Activated CD4-positive, CD25-positive, alpha-beta regulatory T cell treated with anti-CD3 and anti-CD28 coated beads, Interleukin-2, amount 50 U/mL, for 24 hours (primary cell): Measurements from ENCODE around the gene BBS7.

Experiments
- ATAC-seq, 2 donors: fragments of 150-1000 bp; cut with Tn5 transposase; one replicate each; pipeline ENCODE4 v1.10.0; 2021; ENCODE audit warnings: mild to moderate bottlenecking in 1 of 2, moderate library complexity in 1 of 2

The BBS7 gene

DNA sequence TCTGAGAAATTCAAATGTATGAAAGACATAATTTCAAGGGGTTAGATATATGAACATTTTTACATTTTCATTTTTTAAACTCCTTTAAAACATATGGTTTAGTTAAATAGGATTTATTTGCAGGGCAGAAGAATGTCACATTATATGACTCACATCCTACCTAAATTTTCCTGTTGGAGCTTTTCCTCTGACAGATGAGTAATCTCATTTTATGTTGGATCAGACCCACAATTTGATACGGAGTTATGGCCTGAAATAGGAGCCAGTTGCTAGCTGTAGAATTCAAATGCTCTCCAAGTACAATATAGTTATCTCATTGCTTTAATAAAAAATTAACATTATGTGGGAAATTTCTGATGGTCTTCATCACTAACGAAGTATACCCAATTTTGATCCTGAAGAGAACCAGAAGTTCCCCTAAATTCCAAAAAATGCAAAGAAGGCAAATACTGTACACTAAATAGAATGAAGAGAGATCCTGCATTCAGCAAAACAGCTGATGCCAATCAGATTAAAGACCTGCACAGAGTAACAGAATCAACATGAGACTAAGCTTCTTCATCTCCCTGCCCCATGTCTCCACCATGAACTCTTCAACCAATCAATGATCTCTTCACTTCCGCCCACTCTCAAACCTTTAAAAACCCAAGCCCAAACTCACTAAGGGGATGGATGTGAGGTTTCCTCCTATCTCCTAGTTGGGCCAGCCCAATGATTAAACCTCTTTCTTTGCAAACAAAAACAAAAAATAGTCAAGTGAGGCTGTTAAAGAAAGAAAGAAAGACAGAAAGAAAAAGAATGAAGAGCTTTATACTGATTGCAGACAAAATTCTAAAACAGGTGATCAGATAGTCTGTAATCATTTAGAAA, 80.1 kb downstream of the BBS7 start:
- no peak for ATAC-seq

- no peak for ATAC-seq
Observed at GRCh38 chr4:121789455-121789854, 80.8 kb downstream of the BBS7 start.

DNA sequence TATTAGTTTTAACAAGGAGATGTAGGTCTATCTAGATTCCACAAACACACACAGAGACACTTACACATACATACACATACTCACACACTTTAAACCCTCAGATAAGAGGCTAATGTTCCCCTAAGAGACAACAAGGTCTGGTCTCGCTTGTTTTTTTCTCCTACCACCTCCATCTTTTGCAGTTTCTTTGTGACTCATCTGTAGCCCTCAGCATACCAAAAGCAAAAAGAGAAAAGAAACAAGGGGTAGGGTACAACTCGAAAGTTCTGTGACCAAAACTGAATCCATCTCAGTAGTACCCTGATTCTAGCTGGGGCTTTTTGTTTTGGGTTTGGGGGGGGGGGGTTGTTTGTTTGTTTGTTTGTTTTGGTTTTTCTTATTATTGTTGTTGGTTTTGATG, 81.4 kb downstream of the BBS7 start:
- ATAC-seq = no peak

DNA sequence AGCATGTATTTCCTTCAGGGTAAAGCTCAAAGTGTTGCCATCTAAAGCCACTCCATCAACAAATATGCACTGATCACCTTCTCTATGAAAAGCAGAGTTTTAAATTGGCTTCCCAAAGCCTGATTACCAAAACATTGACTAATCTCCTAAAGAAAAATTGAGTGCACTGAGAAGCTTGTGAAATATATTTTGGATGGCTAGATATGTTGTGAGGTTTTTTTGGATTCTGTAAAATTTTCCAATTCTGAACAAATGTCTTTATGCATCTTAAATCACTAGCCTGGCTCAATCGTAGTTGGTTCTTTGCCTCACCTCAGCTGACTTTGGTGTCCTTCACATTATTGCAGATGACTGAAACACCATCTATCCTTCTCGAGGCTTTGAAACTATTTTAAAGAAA, 84.1 kb downstream of the BBS7 start:
- ATAC-seq = no peak

- no peak for ATAC-seq
Observed at GRCh38 chr4:121785479-121785878, 84.8 kb downstream of the BBS7 start.

DNA sequence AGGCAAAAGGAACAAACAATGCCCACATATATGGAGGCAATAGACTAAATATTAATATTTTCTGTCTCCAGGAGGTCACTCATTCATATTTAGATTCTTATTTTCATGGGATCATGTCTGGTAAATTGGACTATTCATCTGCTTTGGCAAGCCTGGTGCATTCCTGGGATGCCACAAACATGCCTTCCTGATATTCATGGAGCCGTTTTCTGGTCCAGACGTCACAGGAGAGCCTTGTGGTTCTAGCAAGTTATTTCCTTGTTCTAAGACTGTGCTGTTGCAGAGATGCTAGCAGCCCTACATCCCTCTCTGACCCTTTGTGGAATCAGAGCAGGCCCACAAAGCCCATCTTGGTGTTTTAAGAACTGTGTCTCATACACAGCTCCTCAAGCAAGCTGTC, 85.3 kb downstream of the BBS7 start:
- no peak for ATAC-seq

GRCh38 chr4:121784401-121784800, 85.9 kb downstream of the BBS7 start:
- no peak for ATAC-seq

DNA sequence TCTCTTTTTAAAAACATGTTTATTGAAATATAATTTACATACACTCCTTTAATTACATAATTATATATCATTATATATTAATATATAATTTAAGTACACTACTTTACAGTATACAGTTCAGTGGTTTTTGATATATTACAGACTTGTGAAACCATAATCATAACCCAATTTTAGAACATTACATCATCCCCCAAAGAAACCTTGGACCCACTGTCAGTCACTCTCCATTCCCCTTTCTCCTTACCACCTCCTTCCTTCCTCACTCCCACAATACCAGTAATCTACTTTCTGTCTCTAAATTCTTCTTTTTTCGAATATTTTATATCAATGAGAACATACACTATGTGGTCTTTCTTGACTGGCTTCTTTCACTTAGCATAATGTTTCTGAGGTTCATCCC, 87.1 kb downstream of the BBS7 start:
- ATAC-seq = no peak

- no peak for ATAC-seq
Observed at GRCh38 chr4:121778991-121779628, 91.2 kb downstream of the BBS7 start.

DNA sequence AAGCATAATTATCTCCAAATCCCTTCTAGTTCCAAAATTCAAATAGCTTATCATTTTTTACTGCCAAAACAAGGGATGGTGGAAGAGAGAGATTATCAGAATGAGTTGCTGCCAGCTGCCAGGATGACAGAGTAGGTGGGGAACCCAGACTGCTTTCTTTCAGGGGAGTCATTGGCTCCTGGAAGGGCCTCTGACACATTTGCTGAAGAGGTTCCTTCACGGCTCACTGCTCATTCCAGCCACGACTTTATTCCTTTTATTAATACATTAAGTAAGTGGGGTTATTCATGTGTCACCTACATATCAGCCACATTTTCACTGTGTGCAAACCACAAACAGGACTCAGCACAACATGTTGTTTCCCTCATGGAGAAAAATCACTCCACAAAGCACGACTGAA, 92.6 kb downstream of the BBS7 start:
- no peak for ATAC-seq

- no peak for ATAC-seq
Observed at GRCh38 chr4:121776610-121777401, 93.5 kb downstream of the BBS7 start.
